Measurements from ENCODE around the gene YARS1.

GRCh38 chr1:32786856-32787255 is 30.3 kb downstream of the YARS1 start:
- TF ChIP-seq CTCF (IDR thresholded peaks at IDR 0.05) (no peak; the same call in 1 of the 2 replicates), REST (IDR thresholded peaks at IDR 0.05; ENCODE audit: insufficient read depth in 1 of 2, low read depth in 2 of 2, low read length in 1 of 2) (no peak)
